GM19099 (cell line): ENCODE data around the gene ARHGEF39.

Experiments used
- POLR2A ChIP-seq: IDR thresholded peaks from 3 replicates; pipeline ENCODE4 v1.6.1; 2011; ENCODE audit warnings: low read depth; ENCODE audit not compliant: insufficient read length; ENCODE audit errors: extremely low read depth

The ARHGEF39 gene

GRCh38 chr9:35664531-35665470, at the start of gene ARHGEF39:
TSS of gene ARHGEF39 (minus strand) at chr9:35665195. CDS start at chr9:35665169, 26 bp downstream.
- TF ChIP-seq POLR2A: peak; percentile 80

- no peak for TF ChIP-seq POLR2A
Observed at GRCh38 chr9:35714123-35714522, 49.1 kb upstream of the ARHGEF39 start.

GRCh38 chr9:35713578-35713977, 48.6 kb upstream of the ARHGEF39 start:
- TF ChIP-seq POLR2A: no peak

- TF ChIP-seq POLR2A: no peak
Observed at GRCh38 chr9:35712762-35713400, 47.9 kb upstream of the ARHGEF39 start.

- no peak for TF ChIP-seq POLR2A
Observed at GRCh38 chr9:35711501-35712428, 46.8 kb upstream of the ARHGEF39 start.

- TF ChIP-seq POLR2A: no peak
Observed at GRCh38 chr9:35710818-35711500, 46.0 kb upstream of the ARHGEF39 start.

GRCh38 chr9:35708146-35708545, 43.2 kb upstream of the ARHGEF39 start:
- no peak for TF ChIP-seq POLR2A

GRCh38 chr9:35706951-35707350, 42.0 kb upstream of the ARHGEF39 start:
- no peak for TF ChIP-seq POLR2A

- no peak for TF ChIP-seq POLR2A
Observed at GRCh38 chr9:35705836-35706430, 40.9 kb upstream of the ARHGEF39 start.

- TF ChIP-seq POLR2A: no peak
Observed at GRCh38 chr9:35705372-35705771, 40.4 kb upstream of the ARHGEF39 start.

GRCh38 chr9:35703906-35704672, 39.1 kb upstream of the ARHGEF39 start:
- no peak for TF ChIP-seq POLR2A

- TF ChIP-seq POLR2A: no peak
Observed at GRCh38 chr9:35702696-35703095, 37.7 kb upstream of the ARHGEF39 start.

GRCh38 chr9:35700942-35701341, 35.9 kb upstream of the ARHGEF39 start:
- no peak for TF ChIP-seq POLR2A
